ENCODE results near the gene PTPRD.

Gene PTPRD

GRCh38 chr9:8901146-8901545 lies 1711.7 kb downstream of the PTPRD start:
- DNase-seq (ENCODE audit: low read depth) = no peak

GRCh38 chr9:8899511-8899910 lies 1713.3 kb downstream of the PTPRD start:
- no peak for DNase-seq (ENCODE audit: low read depth)

- DNase-seq (ENCODE audit: low read depth) = no peak
Measured at GRCh38 chr9:8895861-8896224, 1717.0 kb downstream of the PTPRD start.

GRCh38 chr9:8895106-8895860 lies 1717.5 kb downstream of the PTPRD start:
- DNase-seq (ENCODE audit: low read depth) = no peak

- DNase-seq (ENCODE audit: low read depth) = no peak
Measured at GRCh38 chr9:8890695-8891094, 1722.1 kb downstream of the PTPRD start.

- no peak for DNase-seq (ENCODE audit: low read depth)
Measured at GRCh38 chr9:8889100-8889499, 1723.7 kb downstream of the PTPRD start.

GRCh38 chr9:8888591-8888990 lies 1724.2 kb downstream of the PTPRD start:
- no peak for DNase-seq (ENCODE audit: low read depth)

GRCh38 chr9:8887369-8887768 lies 1725.4 kb downstream of the PTPRD start:
- no peak for DNase-seq (ENCODE audit: low read depth)

GRCh38 chr9:8883321-8883720 lies 1729.5 kb downstream of the PTPRD start:
- DNase-seq (ENCODE audit: low read depth) = no peak

GRCh38 chr9:8880060-8880459 lies 1732.7 kb downstream of the PTPRD start:
- no peak for DNase-seq (ENCODE audit: low read depth)

GRCh38 chr9:8879284-8879683 lies 1733.5 kb downstream of the PTPRD start:
- DNase-seq (ENCODE audit: low read depth) = no peak

GRCh38 chr9:8877753-8878494 lies 1734.9 kb downstream of the PTPRD start:
- DNase-seq (ENCODE audit: low read depth) = no peak

- DNase-seq (ENCODE audit: low read depth) = no peak
Measured at GRCh38 chr9:8876303-8876702, 1736.5 kb downstream of the PTPRD start.

GRCh38 chr9:8874482-8874881 lies 1738.3 kb downstream of the PTPRD start:
- DNase-seq (ENCODE audit: low read depth) = no peak

- no peak for DNase-seq (ENCODE audit: low read depth)
Measured at GRCh38 chr9:8872802-8873201, 1740.0 kb downstream of the PTPRD start.

GRCh38 chr9:8871796-8872445 lies 1740.9 kb downstream of the PTPRD start:
- no peak for DNase-seq (ENCODE audit: low read depth)

- no peak for DNase-seq (ENCODE audit: low read depth)
Measured at GRCh38 chr9:8871396-8871795, 1741.4 kb downstream of the PTPRD start.

- DNase-seq (ENCODE audit: low read depth) = no peak
Measured at GRCh38 chr9:8869812-8870211, 1743.0 kb downstream of the PTPRD start.

- no peak for DNase-seq (ENCODE audit: low read depth)
Measured at GRCh38 chr9:8868632-8869031, 1744.2 kb downstream of the PTPRD start.

- DNase-seq (ENCODE audit: low read depth) = no peak
Measured at GRCh38 chr9:8867148-8867547, 1745.7 kb downstream of the PTPRD start.

- no peak for DNase-seq (ENCODE audit: low read depth)
Measured at GRCh38 chr9:8864545-8864896, 1748.3 kb downstream of the PTPRD start.

- DNase-seq (ENCODE audit: low read depth) = no peak
Measured at GRCh38 chr9:8863886-8864544, 1748.8 kb downstream of the PTPRD start.

GRCh38 chr9:8863069-8863468 lies 1749.7 kb downstream of the PTPRD start:
- no peak for DNase-seq (ENCODE audit: low read depth)

All from EH (cell line).